A549 (cell line): Measurements from ENCODE around the gene BTLA.

Source experiments
- CHD2 ChIP-seq: fragments of 150-350 bp; IDR thresholded peaks from 2 replicates; pipeline ENCODE4 v1.6.1; 2014; ENCODE audit warnings: low read length; ENCODE audit not compliant: partially characterized antibody
- CTCF ChIP-seq: fragments of >200 bp; sonication (Bioruptor Twin); formaldehyde crosslinking; IDR thresholded peaks from 3 replicates; pipeline ENCODE4 v1.5.1; 2016
- EP300 ChIP-seq, 2 experiments: fragments of >200 bp; sonication (Bioruptor Twin); formaldehyde crosslinking; IDR thresholded peaks; 2 replicates in 1 of 2; 3 replicates in 1 of 2; pipeline ENCODE4 v1.6.1; 2016 to 2017
- ESRRA ChIP-seq: fragments of 150-350 bp; IDR thresholded peaks from 2 replicates; pipeline ENCODE4 v1.6.1; 2014; ENCODE audit warnings: mild to moderate bottlenecking, low read length, borderline replicate concordance
- HDAC2 ChIP-seq: fragments of 200-600 bp; sonication (generic); IDR thresholded peaks from 2 replicates; pipeline ENCODE4 v1.6.1; 2016
- HMGXB4 ChIP-seq: fragments of 250-450 bp; sonication (Bioruptor Pico); IDR thresholded peaks from 2 replicates; pipeline ENCODE4 v1.5.0; 2021; ENCODE audit warnings: mild to moderate bottlenecking, moderate library complexity, borderline replicate concordance
- KDM5A ChIP-seq: fragments of 200-600 bp; sonication (generic); IDR thresholded peaks from 2 replicates; pipeline ENCODE4 v1.6.1; 2016; ENCODE audit warnings: antibody characterized with exemption, mild to moderate bottlenecking
- MAZ ChIP-seq: fragments of 150-350 bp; IDR thresholded peaks from 2 replicates; pipeline ENCODE4 v1.6.1; 2014; ENCODE audit warnings: antibody characterized with exemption, low read depth, low read length, borderline replicate concordance
- PBX3 ChIP-seq: IDR thresholded peaks from 2 replicates; pipeline ENCODE4 v1.6.1; 2012
- POLR2A ChIP-seq: IDR thresholded peaks from 2 replicates; pipeline ENCODE4 v1.6.1; 2012; ENCODE audit warnings: mild to moderate bottlenecking, low read length
- REST ChIP-seq: fragments of 200-600 bp; sonication (generic); IDR thresholded peaks from 2 replicates; pipeline ENCODE4 v1.6.1; 2016; ENCODE audit warnings: antibody characterized with exemption, mild to moderate bottlenecking, moderate library complexity
- USF2 ChIP-seq: fragments of 450-650 bp; IDR thresholded peaks from 2 replicates; pipeline ENCODE4 v1.6.1; 2014; ENCODE audit warnings: antibody characterized with exemption

GRCh38 chr3:112482675-112483074, 16.6 kb downstream of the BTLA start:
- TF ChIP-seq KDM5A (no peak), USF2 (no peak), EP300 (IDR thresholded peaks at IDR 0.05) (no peak), ESRRA (no peak), PBX3 (no peak), REST (no peak), CTCF (no peak), POLR2A (no peak), MAZ (no peak), HMGXB4 (no peak), CHD2 (no peak), HDAC2 (no peak)
